ENCODE results near the gene SCRT2. TPM values are rescaled to one million over a fixed set of nuclear protein-coding genes. Genes with fewer than 3 reads are reported as not detected.

Gene SCRT2
- polyA plus RNA-seq, 1 donor from 2014 or later = 2.5 TPM

- no peaks in the 10 kb centered on the region for H3K79me2 ChIP-seq (replicated peaks; ENCODE audit: insufficient read depth, low read length)
- H3K4me3 ChIP-seq (ENCODE audit: low read length) = no peak overlapping the region
- TF ChIP-seq EZH2 (IDR thresholded peaks at IDR 0.05; ENCODE audit: borderline replicate concordance, insufficient read depth, low read length, poor library complexity, severe bottlenecking) = no peak
- TF ChIP-seq EP300 (conservative IDR thresholded peaks at IDR 0.05; ENCODE audit: poor library complexity, severe bottlenecking) = no peak
- TF ChIP-seq, protein P1, sequence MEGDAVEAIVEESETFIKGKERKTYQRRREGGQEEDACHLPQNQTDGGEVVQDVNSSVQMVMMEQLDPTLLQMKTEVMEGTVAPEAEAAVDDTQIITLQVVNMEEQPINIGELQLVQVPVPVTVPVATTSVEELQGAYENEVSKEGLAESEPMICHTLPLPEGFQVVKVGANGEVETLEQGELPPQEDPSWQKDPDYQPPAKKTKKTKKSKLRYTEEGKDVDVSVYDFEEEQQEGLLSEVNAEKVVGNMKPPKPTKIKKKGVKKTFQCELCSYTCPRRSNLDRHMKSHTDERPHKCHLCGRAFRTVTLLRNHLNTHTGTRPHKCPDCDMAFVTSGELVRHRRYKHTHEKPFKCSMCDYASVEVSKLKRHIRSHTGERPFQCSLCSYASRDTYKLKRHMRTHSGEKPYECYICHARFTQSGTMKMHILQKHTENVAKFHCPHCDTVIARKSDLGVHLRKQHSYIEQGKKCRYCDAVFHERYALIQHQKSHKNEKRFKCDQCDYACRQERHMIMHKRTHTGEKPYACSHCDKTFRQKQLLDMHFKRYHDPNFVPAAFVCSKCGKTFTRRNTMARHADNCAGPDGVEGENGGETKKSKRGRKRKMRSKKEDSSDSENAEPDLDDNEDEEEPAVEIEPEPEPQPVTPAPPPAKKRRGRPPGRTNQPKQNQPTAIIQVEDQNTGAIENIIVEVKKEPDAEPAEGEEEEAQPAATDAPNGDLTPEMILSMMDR (IDR thresholded peaks at IDR 0.05; ENCODE audit: poor library complexity, severe bottlenecking) = no peak
- no peak for TF ChIP-seq POLR2AphosphoS5 (IDR thresholded peaks at IDR 0.05)
- no peak for TF ChIP-seq SMC3 (conservative IDR thresholded peaks at IDR 0.05; ENCODE audit: poor library complexity)
- TF ChIP-seq, protein P2, sequence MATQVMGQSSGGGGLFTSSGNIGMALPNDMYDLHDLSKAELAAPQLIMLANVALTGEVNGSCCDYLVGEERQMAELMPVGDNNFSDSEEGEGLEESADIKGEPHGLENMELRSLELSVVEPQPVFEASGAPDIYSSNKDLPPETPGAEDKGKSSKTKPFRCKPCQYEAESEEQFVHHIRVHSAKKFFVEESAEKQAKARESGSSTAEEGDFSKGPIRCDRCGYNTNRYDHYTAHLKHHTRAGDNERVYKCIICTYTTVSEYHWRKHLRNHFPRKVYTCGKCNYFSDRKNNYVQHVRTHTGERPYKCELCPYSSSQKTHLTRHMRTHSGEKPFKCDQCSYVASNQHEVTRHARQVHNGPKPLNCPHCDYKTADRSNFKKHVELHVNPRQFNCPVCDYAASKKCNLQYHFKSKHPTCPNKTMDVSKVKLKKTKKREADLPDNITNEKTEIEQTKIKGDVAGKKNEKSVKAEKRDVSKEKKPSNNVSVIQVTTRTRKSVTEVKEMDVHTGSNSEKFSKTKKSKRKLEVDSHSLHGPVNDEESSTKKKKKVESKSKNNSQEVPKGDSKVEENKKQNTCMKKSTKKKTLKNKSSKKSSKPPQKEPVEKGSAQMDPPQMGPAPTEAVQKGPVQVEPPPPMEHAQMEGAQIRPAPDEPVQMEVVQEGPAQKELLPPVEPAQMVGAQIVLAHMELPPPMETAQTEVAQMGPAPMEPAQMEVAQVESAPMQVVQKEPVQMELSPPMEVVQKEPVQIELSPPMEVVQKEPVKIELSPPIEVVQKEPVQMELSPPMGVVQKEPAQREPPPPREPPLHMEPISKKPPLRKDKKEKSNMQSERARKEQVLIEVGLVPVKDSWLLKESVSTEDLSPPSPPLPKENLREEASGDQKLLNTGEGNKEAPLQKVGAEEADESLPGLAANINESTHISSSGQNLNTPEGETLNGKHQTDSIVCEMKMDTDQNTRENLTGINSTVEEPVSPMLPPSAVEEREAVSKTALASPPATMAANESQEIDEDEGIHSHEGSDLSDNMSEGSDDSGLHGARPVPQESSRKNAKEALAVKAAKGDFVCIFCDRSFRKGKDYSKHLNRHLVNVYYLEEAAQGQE (IDR thresholded peaks at IDR 0.05; ENCODE audit: borderline replicate concordance) = no peak
- TF ChIP-seq RAD21 (conservative IDR thresholded peaks at IDR 0.05) = no peak
- no peak for TF ChIP-seq TAF1 (IDR thresholded peaks at IDR 0.05; ENCODE audit: low read depth)
- TF ChIP-seq MXI1 (conservative IDR thresholded peaks at IDR 0.05; ENCODE audit: poor library complexity, severe bottlenecking) = no peak
- no peak overlapping the region for H3K4me2 ChIP-seq (ENCODE audit: low read length)
- no peaks in the 10 kb centered on the region for H4K20me1 ChIP-seq (ENCODE audit: insufficient read depth)
- no peaks in the 10 kb centered on the region for H3K36me3 ChIP-seq (ENCODE audit: insufficient read depth, low read length)
- peaks cover 1% of the 10 kb centered on the region for H3F3A ChIP-seq (ENCODE audit: insufficient read depth, low read length, poor library complexity, severe bottlenecking)
- H3K27ac ChIP-seq (ENCODE audit: low read length) = no peak overlapping the region
- H3K27me3 ChIP-seq (ENCODE audit: insufficient read depth, low read depth, low read length) = no peaks in the 10 kb centered on the region
- H3K9me2 ChIP-seq (ENCODE audit: insufficient read depth, low read length) = no peaks in the 10 kb centered on the region
- H3K9ac ChIP-seq (ENCODE audit: low read length) = no peak overlapping the region
- no peak overlapping the region for H2AFZ ChIP-seq (ENCODE audit: low read depth, low read length)
- no peaks in the 10 kb centered on the region for H3K9me3 ChIP-seq (ENCODE audit: low read length)
These were observed 9.2 kb upstream of the SCRT2 start for GRCh38 chr20:684676-685319.

DNA sequence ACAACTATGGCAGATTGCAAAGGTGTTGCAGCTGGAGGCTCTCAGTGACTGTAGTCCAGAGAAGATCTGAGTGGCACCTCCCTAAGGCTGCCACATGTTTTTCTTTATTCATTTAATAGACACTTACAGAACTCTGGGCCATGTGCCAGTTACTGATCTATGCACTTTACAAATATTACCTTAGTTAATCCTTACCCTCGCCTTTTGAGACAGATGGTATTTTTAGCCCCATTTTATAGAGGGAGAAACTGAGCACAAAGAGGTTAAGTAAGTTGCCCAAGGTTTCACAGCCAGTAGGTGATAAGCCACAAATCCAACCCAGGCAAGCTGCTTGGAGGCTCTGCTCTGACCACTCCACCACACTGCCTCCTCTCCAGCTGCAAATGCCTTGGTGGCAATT is 6.5 kb upstream of the SCRT2 start:
- H3K27ac ChIP-seq (ENCODE audit: low read length) = no peak overlapping the region
- H3K4me2 ChIP-seq (ENCODE audit: low read length) = no peak overlapping the region
- H3K9ac ChIP-seq (ENCODE audit: low read length) = no peak overlapping the region
- H4K20me1 ChIP-seq (ENCODE audit: insufficient read depth) = no peaks in the 10 kb centered on the region
- H3K9me2 ChIP-seq (ENCODE audit: insufficient read depth, low read length) = no peaks in the 10 kb centered on the region
- peaks cover 6% of the 10 kb centered on the region for H3K79me2 ChIP-seq (replicated peaks; ENCODE audit: insufficient read depth, low read length)
- no peak overlapping the region for H2AFZ ChIP-seq (ENCODE audit: low read depth, low read length)
- no peak overlapping the region for H3K4me3 ChIP-seq (ENCODE audit: low read length)
- no peaks in the 10 kb centered on the region for H3K36me3 ChIP-seq (ENCODE audit: insufficient read depth, low read length)
- TF ChIP-seq MXI1 (conservative IDR thresholded peaks at IDR 0.05; ENCODE audit: poor library complexity, severe bottlenecking) (no peak), RAD21 (conservative IDR thresholded peaks at IDR 0.05) (no peak), TAF1 (IDR thresholded peaks at IDR 0.05; ENCODE audit: low read depth) (no peak), EP300 (conservative IDR thresholded peaks at IDR 0.05; ENCODE audit: poor library complexity, severe bottlenecking) (no peak), POLR2AphosphoS5 (IDR thresholded peaks at IDR 0.05) (no peak), SMC3 (conservative IDR thresholded peaks at IDR 0.05; ENCODE audit: poor library complexity) (no peak), EZH2 (IDR thresholded peaks at IDR 0.05; ENCODE audit: borderline replicate concordance, insufficient read depth, low read length, poor library complexity, severe bottlenecking) (no peak)
- TF ChIP-seq, protein P2 (IDR thresholded peaks at IDR 0.05; ENCODE audit: borderline replicate concordance) = no peak
- TF ChIP-seq, protein P1 (IDR thresholded peaks at IDR 0.05; ENCODE audit: poor library complexity, severe bottlenecking) = no peak
- H3F3A ChIP-seq (ENCODE audit: insufficient read depth, low read length, poor library complexity, severe bottlenecking) = no peaks in the 10 kb centered on the region
- H3K27me3 ChIP-seq (ENCODE audit: insufficient read depth, low read depth, low read length) = no peaks in the 10 kb centered on the region
- H3K9me3 ChIP-seq (ENCODE audit: low read length) = no peaks in the 10 kb centered on the region
